SU-DHL-6 (cell line): Measurements from ENCODE around the gene PYY.

Source experiments
- H2AFZ ChIP-seq: fragments of 200-600 bp; sonication (generic); 2 replicates; pipeline ENCODE4 v1.6.1; 2014; ENCODE audit warnings: low read depth, mild to moderate bottlenecking, moderate library complexity, mixed read lengths, antibody characterized with exemption, low read length; ENCODE audit not compliant: severe bottlenecking
- H3F3A ChIP-seq: fragments of 200-600 bp; shearing (Covaris generic); 2 replicates; pipeline ENCODE4 v1.6.0; 2016; ENCODE audit warnings: antibody characterized with exemption, mild to moderate bottlenecking; ENCODE audit not compliant: insufficient read depth
- H3K27ac ChIP-seq: fragments of 200-600 bp; sonication (generic); 2 replicates; pipeline ENCODE4 v1.5.1; 2016; ENCODE audit warnings: low read depth, mild to moderate bottlenecking, low read length, moderate library complexity, mixed read lengths
- H3K27me3 ChIP-seq: fragments of 200-600 bp; sonication (generic), shearing (Covaris generic); 2 replicates; pipeline ENCODE4 v1.6.0; 2014; ENCODE audit warnings: mild to moderate bottlenecking, low read length
- H3K36me3 ChIP-seq: fragments of 200-600 bp; sonication (generic); 2 replicates; pipeline ENCODE4 v1.6.1; 2014; ENCODE audit warnings: mild to moderate bottlenecking, low read length, mixed read lengths
- H3K4me2 ChIP-seq: fragments of 300-600, 200-600 bp; shearing (Covaris generic), sonication (generic); 2 replicates; pipeline ENCODE4 v1.6.0; 2014; ENCODE audit warnings: low read length, low read depth, mild to moderate bottlenecking; ENCODE audit not compliant: poor library complexity, severe bottlenecking
- H3K4me3 ChIP-seq: fragments of 200-600 bp; sonication (generic); 2 replicates; pipeline ENCODE4 v1.5.1; 2014; ENCODE audit warnings: antibody characterized with exemption, low read length, mild to moderate bottlenecking, mixed read lengths; ENCODE audit not compliant: insufficient read depth, poor library complexity, severe bottlenecking
- H3K79me2 ChIP-seq: fragments of 200-600 bp; sonication (generic); 2 replicates; pipeline ENCODE4 v1.6.1; 2014; ENCODE audit warnings: mild to moderate bottlenecking, low read length, moderate library complexity; ENCODE audit not compliant: insufficient read depth
- H3K9ac ChIP-seq: fragments of 200-600 bp; sonication (generic); 2 replicates; pipeline ENCODE4 v1.7.0; 2014; ENCODE audit warnings: mild to moderate bottlenecking, low read length
- H3K9me2 ChIP-seq: fragments of 200-600 bp; sonication (generic); replicated peaks from 2 replicates; pipeline ENCODE4 v1.6.1; 2014; ENCODE audit warnings: low read length; ENCODE audit not compliant: insufficient read depth
- H3K9me3 ChIP-seq: fragments of 200-600 bp; sonication (generic); 2 replicates; pipeline ENCODE4 v1.6.1; 2014; ENCODE audit warnings: low read length, mixed read lengths; ENCODE audit not compliant: insufficient read depth
- H4K20me1 ChIP-seq: fragments of 200-600 bp; sonication (generic); 2 replicates; pipeline ENCODE4 v1.6.1; 2014; ENCODE audit warnings: low read depth, mild to moderate bottlenecking, antibody characterized with exemption, low read length, moderate library complexity, mixed read lengths
- CTCF ChIP-seq: fragments of 200-600 bp; sonication (generic); IDR thresholded peaks from one replicate; pipeline ENCODE4 v1.5.1; 2017; ENCODE audit warnings: antibody characterized with exemption, mild to moderate bottlenecking, low read length, moderate library complexity; ENCODE audit not compliant: insufficient read depth, poor library complexity, severe bottlenecking
- EZH2phosphoT487 ChIP-seq: fragments of 200-600 bp; sonication (generic), shearing (Covaris generic); conservative IDR thresholded peaks from 2 replicates; pipeline ENCODE4 v1.6.1; 2018; ENCODE audit warnings: mild to moderate bottlenecking, antibody characterized with exemption, low read length, moderate library complexity, mixed read lengths

Gene PYY

GRCh38 chr17:43935926-43936261 is 17.8 kb downstream of the PYY start:
- Histone ChIP-seq H3F3A (no peaks in the 10 kb centered on the region), H3K27me3 (no peaks in the 10 kb centered on the region), H3K4me2 (no peak overlapping the region), H3K9me2 (no peaks in the 10 kb centered on the region), H2AFZ (no peak overlapping the region), H3K79me2 (no peaks in the 10 kb centered on the region), H3K4me3 (no peak overlapping the region), H3K36me3 (no peaks in the 10 kb centered on the region), H3K9ac (no peak overlapping the region), H3K9me3 (no peaks in the 10 kb centered on the region), H4K20me1 (no peaks in the 10 kb centered on the region), H3K27ac (no peak overlapping the region)
- TF ChIP-seq EZH2phosphoT487 (no peak), CTCF (no peak)

- H3K27ac ChIP-seq = no peak overlapping the region
- H3K9ac ChIP-seq = no peak overlapping the region
- H3K4me3 ChIP-seq = no peak overlapping the region
These were observed 18.4 kb downstream of the PYY start for GRCh38 chr17:43935204-43935925.

GRCh38 chr17:43932923-43933322 is 20.8 kb downstream of the PYY start:
- Histone ChIP-seq H3K4me3 (no peak overlapping the region), H3K27me3 (no peaks in the 10 kb centered on the region), H2AFZ (no peak overlapping the region), H3K9me2 (no peaks in the 10 kb centered on the region), H3K4me2 (no peak overlapping the region), H3K9me3 (no peaks in the 10 kb centered on the region), H3K36me3 (no peaks in the 10 kb centered on the region), H3F3A (no peaks in the 10 kb centered on the region), H4K20me1 (no peaks in the 10 kb centered on the region), H3K79me2 (no peaks in the 10 kb centered on the region), H3K27ac (no peak overlapping the region), H3K9ac (no peak overlapping the region)
- TF ChIP-seq EZH2phosphoT487 = no peak
- no peak for TF ChIP-seq CTCF

More at GRCh38 chr17:43935204-43935925, 18.4 kb downstream of the PYY start:
- no peaks in the 10 kb centered on the region for H3K79me2 ChIP-seq
- no peaks in the 10 kb centered on the region for H3K27me3 ChIP-seq
- no peak overlapping the region for H2AFZ ChIP-seq
- TF ChIP-seq EZH2phosphoT487 = no peak
- no peak for TF ChIP-seq CTCF
- no peak overlapping the region for H3K4me2 ChIP-seq
- H3K9me2 ChIP-seq = no peaks in the 10 kb centered on the region
- H4K20me1 ChIP-seq = no peaks in the 10 kb centered on the region
- no peaks in the 10 kb centered on the region for H3F3A ChIP-seq
- no peaks in the 10 kb centered on the region for H3K36me3 ChIP-seq
- no peaks in the 10 kb centered on the region for H3K9me3 ChIP-seq
